SU-DHL-6 (cell line): ENCODE data around the gene MEF2A.

ENCODE experiments used
- EZH2phosphoT487 ChIP-seq: fragments of 200-600 bp; sonication (generic), shearing (Covaris generic); conservative IDR thresholded peaks from 2 replicates; pipeline ENCODE4 v1.6.1; 2018; ENCODE audit warnings: mild to moderate bottlenecking, antibody characterized with exemption, low read length, moderate library complexity, mixed read lengths
- TF ChIP-seq, protein P1 (sequence below): fragments of 200-600 bp; sonication (generic); IDR thresholded peaks from one replicate; pipeline ENCODE4 v1.5.1; 2017; ENCODE audit warnings: antibody characterized with exemption, mild to moderate bottlenecking, low read length, moderate library complexity; ENCODE audit not compliant: insufficient read depth, poor library complexity, severe bottlenecking

DNA sequence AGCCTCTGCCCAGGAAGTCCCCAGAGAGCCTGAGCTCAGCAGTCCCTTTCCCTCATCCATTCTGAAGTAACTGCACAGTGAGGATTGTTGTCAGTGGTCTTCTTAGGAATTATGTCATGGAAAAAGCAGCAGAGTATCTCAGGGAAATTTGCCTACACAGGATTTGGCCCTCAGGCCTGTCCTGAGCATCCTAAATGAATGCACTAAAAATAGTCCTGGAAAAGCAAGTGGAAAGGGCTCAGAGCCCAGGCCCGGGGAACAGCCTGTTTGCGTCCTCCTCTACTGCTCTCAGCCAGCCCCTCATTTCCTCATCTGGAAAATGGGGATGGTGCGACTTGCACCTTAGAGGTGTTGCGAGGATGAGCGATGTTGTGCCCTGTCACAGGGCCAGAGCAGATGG lies 145.8 kb downstream of the MEF2A start:
- TF ChIP-seq, protein P1, sequence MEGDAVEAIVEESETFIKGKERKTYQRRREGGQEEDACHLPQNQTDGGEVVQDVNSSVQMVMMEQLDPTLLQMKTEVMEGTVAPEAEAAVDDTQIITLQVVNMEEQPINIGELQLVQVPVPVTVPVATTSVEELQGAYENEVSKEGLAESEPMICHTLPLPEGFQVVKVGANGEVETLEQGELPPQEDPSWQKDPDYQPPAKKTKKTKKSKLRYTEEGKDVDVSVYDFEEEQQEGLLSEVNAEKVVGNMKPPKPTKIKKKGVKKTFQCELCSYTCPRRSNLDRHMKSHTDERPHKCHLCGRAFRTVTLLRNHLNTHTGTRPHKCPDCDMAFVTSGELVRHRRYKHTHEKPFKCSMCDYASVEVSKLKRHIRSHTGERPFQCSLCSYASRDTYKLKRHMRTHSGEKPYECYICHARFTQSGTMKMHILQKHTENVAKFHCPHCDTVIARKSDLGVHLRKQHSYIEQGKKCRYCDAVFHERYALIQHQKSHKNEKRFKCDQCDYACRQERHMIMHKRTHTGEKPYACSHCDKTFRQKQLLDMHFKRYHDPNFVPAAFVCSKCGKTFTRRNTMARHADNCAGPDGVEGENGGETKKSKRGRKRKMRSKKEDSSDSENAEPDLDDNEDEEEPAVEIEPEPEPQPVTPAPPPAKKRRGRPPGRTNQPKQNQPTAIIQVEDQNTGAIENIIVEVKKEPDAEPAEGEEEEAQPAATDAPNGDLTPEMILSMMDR: no peak
- TF ChIP-seq EZH2phosphoT487: no peak
